Measurements from ENCODE around the gene LNPEP. TPM values are rescaled to one million over a fixed set of nuclear protein-coding genes. Genes with fewer than 3 reads are reported as not detected.

Gene LNPEP
- polyA plus RNA-seq, 2 donors = 4.3 to 5.7 TPM

DNA sequence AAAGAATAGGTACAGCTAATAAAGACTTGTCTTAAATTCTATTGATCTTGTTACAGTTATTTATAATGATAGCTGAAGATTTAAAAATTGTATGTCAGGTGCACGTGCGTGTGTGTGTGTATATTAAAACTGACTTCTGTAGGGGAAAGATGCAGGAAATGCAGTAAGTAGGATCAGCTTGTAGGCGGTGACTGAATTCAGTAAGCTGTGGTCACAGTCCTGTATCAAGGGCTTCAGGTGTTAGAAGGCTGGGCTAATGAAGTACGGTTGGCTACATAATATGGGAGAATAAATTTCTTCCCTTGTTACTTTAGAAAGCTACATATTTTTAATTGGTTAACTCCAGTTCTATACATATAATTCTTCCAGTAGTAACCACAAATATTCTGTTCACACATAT lies 54.2 kb downstream of the LNPEP start:
- Histone ChIP-seq H3K36me3 (ENCODE audit: control insufficient read depth in 2 of 2, insufficient read depth in 2 of 2, low read length in 1 of 2) (peaks cover 2 to 3% of the 10 kb centered on the region in 2 donors), H3K4me1 (ENCODE audit: control insufficient read depth in 2 of 2, insufficient read depth in 2 of 2, low read length in 1 of 2) (no peaks in the 10 kb centered on the region), H3K27ac (ENCODE audit: low read depth in 2 of 2, low read length in 1 of 2) (no peak overlapping the region), H3K9me3 (ENCODE audit: control insufficient read depth in 2 of 2, insufficient read depth in 1 of 2, low read depth in 1 of 2, low read length in 1 of 2) (no peaks in the 10 kb centered on the region), H3K27me3 (ENCODE audit: control insufficient read depth in 1 of 2, insufficient read depth in 2 of 2, low read length in 2 of 2) (no peaks in the 10 kb centered on the region), H3K4me3 (ENCODE audit: low read depth in 1 of 2, low read length in 2 of 2) (no peak overlapping the region)
- WGBS, 2 donors = 82 to 92% methylated on average over 4 of the region's 4 CpGs

DNA sequence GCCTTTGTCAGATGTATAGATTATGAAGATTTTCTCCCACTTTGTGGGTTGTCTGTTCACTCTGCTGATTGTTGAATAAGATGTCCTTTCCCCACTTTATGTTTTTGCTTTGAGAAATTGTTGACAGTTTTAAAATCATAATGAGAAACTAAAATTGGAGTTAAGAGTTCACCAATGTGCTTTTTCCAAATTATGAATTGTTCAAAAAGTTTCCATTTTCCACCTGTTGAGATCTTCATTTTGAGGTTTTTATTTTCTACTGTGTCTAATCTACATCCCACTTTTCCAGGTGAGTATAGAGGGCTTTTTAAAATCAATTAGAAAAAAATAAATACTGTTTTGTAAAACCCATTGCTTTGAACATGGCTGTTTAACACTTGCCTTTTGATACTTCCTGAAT lies 55.8 kb downstream of the LNPEP start:
- no peaks in the 10 kb centered on the region for H3K4me1 ChIP-seq (ENCODE audit: control insufficient read depth in 2 of 2, insufficient read depth in 2 of 2, low read length in 1 of 2)
- H3K27ac ChIP-seq (ENCODE audit: low read depth in 2 of 2, low read length in 1 of 2) = no peak overlapping the region
- H3K4me3 ChIP-seq (ENCODE audit: low read depth in 1 of 2, low read length in 2 of 2) = no peak overlapping the region
- H3K9me3 ChIP-seq (ENCODE audit: control insufficient read depth in 2 of 2, insufficient read depth in 1 of 2, low read depth in 1 of 2, low read length in 1 of 2) = no peaks in the 10 kb centered on the region
- H3K27me3 ChIP-seq (ENCODE audit: control insufficient read depth in 1 of 2, insufficient read depth in 2 of 2, low read length in 2 of 2) = no peaks in the 10 kb centered on the region
- H3K36me3 ChIP-seq (ENCODE audit: control insufficient read depth in 2 of 2, insufficient read depth in 2 of 2, low read length in 1 of 2) = peaks cover 2 to 3% of the 10 kb centered on the region in 2 donors

DNA sequence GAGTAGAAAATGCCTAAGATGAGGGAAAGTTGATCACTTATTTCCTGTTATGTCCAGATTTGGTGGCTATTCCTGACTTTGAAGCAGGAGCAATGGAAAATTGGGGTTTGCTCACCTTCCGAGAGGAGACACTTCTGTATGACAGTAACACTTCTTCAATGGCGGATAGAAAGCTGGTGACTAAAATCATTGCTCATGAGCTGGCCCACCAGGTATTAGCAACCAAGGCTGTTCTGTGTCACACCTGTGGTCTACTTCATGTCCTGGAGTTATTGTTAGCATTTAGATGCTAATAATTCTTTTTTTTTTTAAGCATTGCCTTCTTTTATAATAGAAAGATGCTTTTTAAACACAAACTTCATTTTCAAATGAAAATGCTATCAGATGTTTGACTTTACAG lies 57.9 kb downstream of the LNPEP start:
- Histone ChIP-seq H3K27me3 (ENCODE audit: control insufficient read depth in 1 of 2, insufficient read depth in 2 of 2, low read length in 2 of 2) (no peaks in the 10 kb centered on the region), H3K4me1 (ENCODE audit: control insufficient read depth in 2 of 2, insufficient read depth in 2 of 2, low read length in 1 of 2) (no peaks in the 10 kb centered on the region), H3K36me3 (ENCODE audit: control insufficient read depth in 2 of 2, insufficient read depth in 2 of 2, low read length in 1 of 2) (peaks cover 2 to 3% of the 10 kb centered on the region in 2 donors), H3K9me3 (ENCODE audit: control insufficient read depth in 2 of 2, insufficient read depth in 1 of 2, low read depth in 1 of 2, low read length in 1 of 2) (no peaks in the 10 kb centered on the region), H3K27ac (ENCODE audit: low read depth in 2 of 2, low read length in 1 of 2) (no peak overlapping the region), H3K4me3 (ENCODE audit: low read depth in 1 of 2, low read length in 2 of 2) (no peak overlapping the region)
- 96 to 99% methylated on average over 2 of the region's 2 CpGs for WGBS, 2 donors

DNA sequence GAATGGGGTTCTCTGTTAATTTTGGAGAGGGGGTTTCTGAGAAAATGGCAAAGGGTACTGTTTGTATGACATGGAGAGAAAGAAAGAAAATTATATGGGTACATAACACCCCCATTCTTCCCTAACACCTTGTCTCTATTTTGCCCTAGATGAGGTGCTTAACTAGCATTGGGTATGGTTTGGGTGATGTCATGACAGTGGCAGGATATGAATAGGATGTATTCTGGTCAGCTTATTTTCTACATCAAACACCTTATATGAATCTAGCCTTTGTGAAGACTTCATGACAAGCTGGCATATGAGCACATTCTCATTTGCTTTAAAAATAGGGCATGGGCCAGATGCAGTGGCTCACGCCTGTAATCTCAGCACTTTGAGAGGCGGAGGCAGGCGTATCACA lies 58.6 kb downstream of the LNPEP start:
- H3K36me3 ChIP-seq (ENCODE audit: control insufficient read depth in 2 of 2, insufficient read depth in 2 of 2, low read length in 1 of 2) = peaks cover 2 to 3% of the 10 kb centered on the region in 2 donors
- H3K4me1 ChIP-seq (ENCODE audit: control insufficient read depth in 2 of 2, insufficient read depth in 2 of 2, low read length in 1 of 2) = no peaks in the 10 kb centered on the region
- H3K9me3 ChIP-seq (ENCODE audit: control insufficient read depth in 2 of 2, insufficient read depth in 1 of 2, low read depth in 1 of 2, low read length in 1 of 2) = no peaks in the 10 kb centered on the region
- no peak overlapping the region for H3K27ac ChIP-seq (ENCODE audit: low read depth in 2 of 2, low read length in 1 of 2)
- no peaks in the 10 kb centered on the region for H3K27me3 ChIP-seq (ENCODE audit: control insufficient read depth in 1 of 2, insufficient read depth in 2 of 2, low read length in 2 of 2)
- no peak overlapping the region for H3K4me3 ChIP-seq (ENCODE audit: low read depth in 1 of 2, low read length in 2 of 2)
- WGBS, 2 donors = 95 to 97% methylated on average over 3 of the region's 3 CpGs

DNA sequence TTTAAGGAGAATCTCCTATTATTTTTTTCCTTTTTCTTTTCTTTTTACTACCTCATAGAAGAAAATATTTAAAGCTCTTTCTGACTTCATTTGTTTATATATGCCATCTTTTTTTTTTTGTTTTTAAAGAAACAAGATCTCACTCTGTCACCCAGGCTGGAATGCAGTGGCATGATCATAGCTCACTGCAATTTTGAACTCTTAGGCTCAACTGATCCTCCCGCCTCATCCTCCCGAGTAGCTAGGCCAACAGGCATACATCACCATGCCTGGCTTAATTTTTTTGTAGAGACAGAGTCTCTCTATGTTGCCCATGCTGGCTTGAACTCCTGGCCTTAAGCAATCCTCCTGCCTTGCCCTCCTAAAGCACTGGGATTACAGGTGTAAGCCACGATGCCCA lies 59.5 kb downstream of the LNPEP start:
- H3K9me3 ChIP-seq (ENCODE audit: control insufficient read depth in 2 of 2, insufficient read depth in 1 of 2, low read depth in 1 of 2, low read length in 1 of 2) = no peaks in the 10 kb centered on the region
- no peak overlapping the region for H3K4me3 ChIP-seq (ENCODE audit: low read depth in 1 of 2, low read length in 2 of 2)
- no peaks in the 10 kb centered on the region for H3K4me1 ChIP-seq (ENCODE audit: control insufficient read depth in 2 of 2, insufficient read depth in 2 of 2, low read length in 1 of 2)
- H3K27me3 ChIP-seq (ENCODE audit: control insufficient read depth in 1 of 2, insufficient read depth in 2 of 2, low read length in 2 of 2) = no peaks in the 10 kb centered on the region
- peaks cover 2 to 3% of the 10 kb centered on the region in 2 donors for H3K36me3 ChIP-seq (ENCODE audit: control insufficient read depth in 2 of 2, insufficient read depth in 2 of 2, low read length in 1 of 2)
- 71% methylated on average over 3 of the region's 3 CpGs for WGBS, 2 donors
- no peak overlapping the region for H3K27ac ChIP-seq (ENCODE audit: low read depth in 2 of 2, low read length in 1 of 2)

DNA sequence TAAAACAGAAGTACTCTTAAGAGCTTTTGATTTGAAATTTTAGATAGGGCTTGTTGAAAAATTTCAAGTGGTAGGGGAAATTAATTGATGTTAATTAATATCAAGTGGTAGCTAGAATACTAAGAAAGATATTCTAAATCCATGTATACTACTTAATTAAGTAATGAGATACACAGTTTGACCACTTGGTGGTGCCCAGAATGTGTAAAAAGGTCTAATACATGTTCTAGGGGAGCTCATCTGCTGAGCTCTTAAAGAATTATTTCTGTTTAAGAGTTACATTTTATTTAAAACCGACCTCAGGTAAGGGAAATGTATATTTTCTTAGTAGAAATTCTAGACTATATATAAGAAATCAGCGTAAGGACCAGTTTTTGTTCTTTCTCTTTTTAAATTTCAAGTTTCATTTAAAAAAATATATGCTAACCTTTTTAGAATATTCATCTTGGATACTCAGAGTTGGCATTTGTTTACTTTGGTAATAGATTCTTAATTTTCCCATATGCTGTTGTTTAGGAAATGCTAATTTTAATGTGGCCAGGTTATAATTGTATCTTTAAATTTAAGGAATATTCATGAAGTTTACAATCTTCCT lies 61.5 kb downstream of the LNPEP start:
- no peaks in the 10 kb centered on the region for H3K27me3 ChIP-seq (ENCODE audit: control insufficient read depth in 1 of 2, insufficient read depth in 2 of 2, low read length in 2 of 2)
- no peak overlapping the region for H3K4me3 ChIP-seq (ENCODE audit: low read depth in 1 of 2, low read length in 2 of 2)
- no peak overlapping the region for H3K27ac ChIP-seq (ENCODE audit: low read depth in 2 of 2, low read length in 1 of 2)
- H3K36me3 ChIP-seq (ENCODE audit: control insufficient read depth in 2 of 2, insufficient read depth in 2 of 2, low read length in 1 of 2) = peaks cover 2 to 3% of the 10 kb centered on the region in 2 donors
- WGBS, 2 donors = 55 to 60% methylated on average over 2 of the region's 2 CpGs
- H3K9me3 ChIP-seq (ENCODE audit: control insufficient read depth in 2 of 2, insufficient read depth in 1 of 2, low read depth in 1 of 2, low read length in 1 of 2) = no peaks in the 10 kb centered on the region
- H3K4me1 ChIP-seq (ENCODE audit: control insufficient read depth in 2 of 2, insufficient read depth in 2 of 2, low read length in 1 of 2) = no peaks in the 10 kb centered on the region

DNA sequence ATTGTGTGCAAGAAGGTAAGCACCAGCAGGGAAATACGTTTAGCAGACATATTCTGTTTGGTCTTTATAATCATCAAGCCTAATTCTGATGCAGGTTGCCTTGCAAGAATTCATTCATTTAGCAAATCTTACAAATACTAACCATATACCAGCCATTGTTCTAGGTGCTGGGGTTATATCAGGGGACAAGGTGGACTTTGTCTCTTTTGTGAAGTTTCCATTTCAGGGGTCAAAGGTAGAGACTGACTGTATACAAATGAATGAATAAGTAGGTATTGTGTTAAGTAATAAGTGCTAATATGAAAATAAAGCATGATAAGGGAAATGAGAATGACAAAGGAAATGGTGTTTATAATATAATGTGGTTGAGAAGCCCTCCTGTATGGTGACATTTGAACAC lies 64.0 kb downstream of the LNPEP start:
- Histone ChIP-seq H3K27me3 (ENCODE audit: control insufficient read depth in 1 of 2, insufficient read depth in 2 of 2, low read length in 2 of 2) (no peaks in the 10 kb centered on the region), H3K4me3 (ENCODE audit: low read depth in 1 of 2, low read length in 2 of 2) (no peak overlapping the region), H3K36me3 (ENCODE audit: control insufficient read depth in 2 of 2, insufficient read depth in 2 of 2, low read length in 1 of 2) (peaks cover 0 to 3% of the 10 kb centered on the region in 2 donors), H3K27ac (ENCODE audit: low read depth in 2 of 2, low read length in 1 of 2) (no peak overlapping the region), H3K4me1 (ENCODE audit: control insufficient read depth in 2 of 2, insufficient read depth in 2 of 2, low read length in 1 of 2) (no peaks in the 10 kb centered on the region), H3K9me3 (ENCODE audit: control insufficient read depth in 2 of 2, insufficient read depth in 1 of 2, low read depth in 1 of 2, low read length in 1 of 2) (no peaks in the 10 kb centered on the region)
- WGBS, 2 donors = 53 to 89% methylated on average over 1 of the region's 1 CpG

DNA sequence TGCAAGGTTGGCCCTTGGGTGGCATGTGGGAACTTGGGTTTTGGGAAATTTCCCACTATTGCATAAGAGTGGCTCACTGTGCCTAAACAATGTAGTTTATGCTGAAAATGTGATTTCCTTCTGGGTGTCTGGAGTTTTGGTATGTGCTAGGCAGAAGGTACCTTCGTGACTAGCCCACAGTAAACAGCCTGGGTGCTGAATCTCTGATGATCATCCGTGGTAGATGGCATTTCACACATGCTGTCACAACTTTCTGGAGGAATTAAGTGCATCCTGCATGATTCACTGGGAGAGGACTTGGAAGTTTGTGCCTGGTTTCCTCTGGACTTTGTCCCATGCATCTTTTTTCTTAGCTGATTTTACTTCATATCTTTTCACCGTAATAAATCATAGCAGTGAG lies 64.5 kb downstream of the LNPEP start:
- Histone ChIP-seq H3K36me3 (ENCODE audit: control insufficient read depth in 2 of 2, insufficient read depth in 2 of 2, low read length in 1 of 2) (peaks cover 0 to 3% of the 10 kb centered on the region in 2 donors), H3K27ac (ENCODE audit: low read depth in 2 of 2, low read length in 1 of 2) (no peak overlapping the region), H3K4me3 (ENCODE audit: low read depth in 1 of 2, low read length in 2 of 2) (no peak overlapping the region), H3K9me3 (ENCODE audit: control insufficient read depth in 2 of 2, insufficient read depth in 1 of 2, low read depth in 1 of 2, low read length in 1 of 2) (no peaks in the 10 kb centered on the region), H3K27me3 (ENCODE audit: control insufficient read depth in 1 of 2, insufficient read depth in 2 of 2, low read length in 2 of 2) (no peaks in the 10 kb centered on the region), H3K4me1 (ENCODE audit: control insufficient read depth in 2 of 2, insufficient read depth in 2 of 2, low read length in 1 of 2) (no peaks in the 10 kb centered on the region)
- WGBS, 2 donors = 82 to 89% methylated on average over 3 of the region's 3 CpGs

DNA sequence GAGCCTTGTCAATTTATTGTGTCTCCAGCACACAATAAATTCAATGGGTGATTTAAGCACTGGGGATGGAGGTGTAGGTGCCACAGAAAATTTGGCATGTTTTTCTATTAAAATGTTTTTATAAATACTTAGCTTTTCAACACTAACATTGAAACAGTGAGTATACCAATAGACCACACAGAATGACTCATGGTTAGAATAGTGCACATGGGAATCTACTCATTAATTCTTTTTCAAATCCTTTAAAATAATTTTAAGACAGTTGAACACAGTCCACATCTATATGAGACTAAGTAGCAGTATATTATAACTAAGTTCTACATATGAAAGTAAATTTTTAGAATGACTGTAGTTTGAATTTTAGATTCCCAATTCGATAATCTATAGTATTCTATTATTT lies 67.1 kb downstream of the LNPEP start:
- no peak overlapping the region for H3K27ac ChIP-seq (ENCODE audit: low read depth in 2 of 2, low read length in 1 of 2)
- 83 to 84% methylated on average over 1 of the region's 1 CpG for WGBS, 2 donors
- no peaks in the 10 kb centered on the region for H3K9me3 ChIP-seq (ENCODE audit: control insufficient read depth in 2 of 2, insufficient read depth in 1 of 2, low read depth in 1 of 2, low read length in 1 of 2)
- H3K4me3 ChIP-seq (ENCODE audit: low read depth in 1 of 2, low read length in 2 of 2) = no peak overlapping the region
- peaks cover 0 to 3% of the 10 kb centered on the region in 2 donors for H3K36me3 ChIP-seq (ENCODE audit: control insufficient read depth in 2 of 2, insufficient read depth in 2 of 2, low read length in 1 of 2)
- H3K4me1 ChIP-seq (ENCODE audit: control insufficient read depth in 2 of 2, insufficient read depth in 2 of 2, low read length in 1 of 2) = no peaks in the 10 kb centered on the region
- no peaks in the 10 kb centered on the region for H3K27me3 ChIP-seq (ENCODE audit: control insufficient read depth in 1 of 2, insufficient read depth in 2 of 2, low read length in 2 of 2)

DNA sequence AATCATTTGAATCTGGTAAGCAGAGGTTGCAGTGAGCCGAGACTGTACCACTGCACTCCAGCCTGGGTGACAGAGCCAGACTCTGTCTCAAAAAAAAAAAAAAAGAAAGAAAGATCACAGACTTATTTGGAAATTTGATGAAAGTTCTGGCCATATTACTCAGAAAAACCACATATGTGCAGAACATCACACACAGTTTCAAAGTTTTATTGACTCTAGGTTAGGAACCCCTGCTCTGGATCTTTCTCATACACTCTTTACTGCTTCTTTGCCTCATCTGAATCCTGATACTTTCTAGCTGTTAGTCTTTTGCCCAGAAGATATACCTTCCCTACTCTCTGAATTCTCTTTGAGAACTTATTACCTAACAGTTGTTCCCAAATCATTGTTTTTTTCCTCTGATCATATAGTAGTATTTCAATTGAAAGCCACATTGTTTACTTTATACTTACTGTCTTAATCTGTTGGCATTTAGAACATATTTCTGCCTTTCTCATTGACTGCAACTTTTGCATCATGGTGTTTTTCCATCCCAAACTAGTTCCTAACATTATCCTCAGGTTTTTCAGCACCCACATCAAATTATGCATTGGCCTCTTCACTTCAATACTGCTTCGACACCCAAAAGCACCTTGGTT lies 68.7 kb downstream of the LNPEP start:
- no peak overlapping the region for H3K27ac ChIP-seq (ENCODE audit: low read depth in 2 of 2, low read length in 1 of 2)
- no peaks in the 10 kb centered on the region for H3K4me1 ChIP-seq (ENCODE audit: control insufficient read depth in 2 of 2, insufficient read depth in 2 of 2, low read length in 1 of 2)
- H3K36me3 ChIP-seq (ENCODE audit: control insufficient read depth in 2 of 2, insufficient read depth in 2 of 2, low read length in 1 of 2) = peaks cover 0 to 3% of the 10 kb centered on the region in 2 donors
- H3K27me3 ChIP-seq (ENCODE audit: control insufficient read depth in 1 of 2, insufficient read depth in 2 of 2, low read length in 2 of 2) = no peaks in the 10 kb centered on the region
- no peak overlapping the region for H3K4me3 ChIP-seq (ENCODE audit: low read depth in 1 of 2, low read length in 2 of 2)
- H3K9me3 ChIP-seq (ENCODE audit: control insufficient read depth in 2 of 2, insufficient read depth in 1 of 2, low read depth in 1 of 2, low read length in 1 of 2) = no peaks in the 10 kb centered on the region
- whole genome bisulfite sequencing, 2 donors = 90 to 91% methylated on average over 2 of the region's 2 CpGs

Measured in esophagus (tissue), 2 donors.